NCI-H187 (cell line): ENCODE data around the gene KAZN.
A peak's percentile ranks its signal among the peaks of the same experiment; 100 is the strongest.
"Not testable (repeated sequence)": the region's sequence is repeated elsewhere in the genome, so short reads cannot be mapped to it uniquely, and the experiment has no call there.

Source experiments
- DNase-seq, 2 experiments: peaks; one replicate each; lab custom pipeline; 2025; lab: John Stamatoyannopoulos, UW

Gene KAZN

DNA sequence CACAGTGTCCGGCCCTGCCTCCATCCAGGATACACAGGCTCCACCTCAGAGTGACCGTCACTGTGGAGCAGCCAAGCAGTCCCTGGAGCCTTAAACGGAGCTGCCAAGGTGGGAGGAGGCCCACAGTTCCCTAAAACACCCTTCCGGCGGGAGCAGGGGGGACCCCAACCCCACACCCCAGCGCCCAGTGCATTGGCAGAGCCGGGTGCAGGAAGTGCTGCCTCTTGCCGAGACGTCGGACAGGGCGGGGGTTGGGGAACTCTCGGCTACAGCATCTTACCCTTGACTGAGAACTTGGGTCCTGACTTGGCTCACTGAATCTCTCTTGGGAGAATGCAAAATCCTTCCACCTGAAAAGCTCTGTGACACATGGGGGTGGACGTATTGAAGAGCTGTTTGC is 516.4 kb downstream of the KAZN start:
- DNase-seq: no peak

DNA sequence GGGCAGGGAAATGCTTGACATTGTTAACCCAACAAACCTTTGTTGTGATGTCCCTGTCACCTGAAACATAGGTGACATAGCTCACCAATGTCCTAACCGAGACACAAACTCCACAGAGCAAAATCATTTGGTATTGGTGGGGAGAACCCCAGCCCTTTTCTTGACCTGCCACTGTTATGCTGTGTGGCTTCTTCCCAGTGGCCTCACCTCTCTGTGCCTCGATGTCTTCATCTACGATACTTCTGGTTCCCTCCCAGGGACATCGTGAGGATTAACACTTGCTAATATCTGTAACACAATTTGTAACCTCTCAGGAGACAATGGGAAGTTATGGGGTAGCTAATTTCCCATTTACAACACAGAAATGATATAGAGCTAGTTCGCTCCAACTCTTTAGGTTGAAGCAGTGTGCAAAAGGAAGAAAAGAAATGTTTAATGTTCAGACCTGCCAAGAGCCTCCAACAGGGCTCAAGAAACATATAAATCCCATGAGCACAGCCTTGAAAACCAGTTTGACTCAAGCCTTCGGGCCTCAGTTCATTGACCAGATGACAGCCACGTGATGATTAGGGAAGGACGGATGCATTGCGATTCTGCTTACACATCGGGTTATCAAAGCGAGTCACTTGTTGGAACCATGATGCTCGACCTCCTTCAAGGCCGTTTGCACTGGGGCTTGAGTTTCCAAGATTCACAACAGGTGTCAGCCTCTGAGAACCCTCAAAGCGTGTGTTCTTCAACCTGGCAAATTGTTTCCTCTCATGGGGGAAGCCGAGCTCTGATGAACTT is 517.3 kb downstream of the KAZN start:
- no peak for DNase-seq

DNA sequence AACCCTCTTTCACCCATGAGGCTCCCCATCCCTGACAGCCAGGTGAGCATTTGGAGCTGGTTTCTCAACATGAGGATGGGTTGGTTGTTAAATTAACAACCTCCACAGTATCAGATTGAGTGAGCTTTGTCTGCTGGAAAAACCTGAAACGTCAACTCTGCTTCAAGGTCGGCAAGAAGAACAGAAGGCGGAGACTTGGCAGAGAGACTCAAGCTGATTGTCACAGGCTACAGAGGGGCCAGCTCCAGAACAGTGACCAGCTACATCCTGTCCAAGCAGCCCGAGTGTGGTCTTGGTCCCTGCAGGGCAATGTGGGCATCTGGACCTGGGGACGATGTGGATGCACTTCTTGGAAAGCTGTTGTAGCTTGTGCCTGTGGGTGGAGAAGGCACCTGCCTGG is 518.5 kb downstream of the KAZN start:
- no peak for DNase-seq

DNA sequence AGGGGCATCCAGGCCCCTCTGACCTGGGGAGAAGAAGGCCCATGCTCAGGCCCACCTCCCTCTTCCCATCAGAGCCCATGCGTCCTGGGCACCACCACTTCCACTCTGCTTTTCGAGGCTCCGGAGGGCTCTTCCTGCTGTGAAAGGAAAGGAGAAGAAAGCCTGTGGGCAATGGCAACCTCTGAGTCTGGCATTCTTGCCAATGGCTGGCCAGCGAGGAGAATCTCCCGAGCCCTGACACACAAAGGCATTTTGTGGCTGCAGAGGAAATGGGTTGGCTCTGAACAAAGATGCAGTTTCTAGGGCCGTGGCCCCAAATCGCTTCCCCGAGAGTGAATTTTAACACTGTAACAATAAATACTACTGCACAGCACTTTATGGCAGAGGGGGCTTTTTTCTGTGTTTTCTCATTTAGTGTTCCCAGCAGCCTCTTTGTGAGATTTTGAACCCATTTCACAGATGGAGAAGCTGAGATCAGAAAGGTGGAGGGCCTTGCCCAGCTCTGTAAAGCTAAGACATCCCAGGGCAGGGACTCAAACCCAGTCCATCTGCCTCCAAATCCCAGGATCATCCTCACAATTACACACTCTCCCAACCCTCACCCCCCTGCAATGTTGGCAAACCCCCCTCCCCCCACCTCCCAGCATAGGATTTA is 519.3 kb downstream of the KAZN start:
- DNase-seq: no peak

DNA sequence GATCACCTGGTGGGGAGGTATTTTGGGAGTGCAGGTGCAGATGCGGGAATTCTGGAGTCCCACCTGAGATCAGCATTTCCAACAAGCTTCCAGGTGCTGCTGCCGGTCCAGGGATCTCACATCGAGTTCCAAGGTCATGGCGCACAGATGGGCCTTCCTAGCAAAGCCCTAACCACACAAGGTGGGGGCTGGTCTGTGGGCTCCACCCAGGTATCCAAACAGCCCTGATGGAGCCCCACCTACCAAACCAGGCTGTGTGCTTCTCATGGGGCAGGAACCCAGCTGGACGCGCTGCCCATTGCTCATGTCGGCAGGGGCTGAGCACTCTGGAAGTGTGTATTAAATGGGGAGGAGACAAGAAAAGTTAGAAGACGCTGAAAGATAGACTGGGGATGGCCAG is 520.1 kb downstream of the KAZN start:
- DNase-seq: no peak

DNA sequence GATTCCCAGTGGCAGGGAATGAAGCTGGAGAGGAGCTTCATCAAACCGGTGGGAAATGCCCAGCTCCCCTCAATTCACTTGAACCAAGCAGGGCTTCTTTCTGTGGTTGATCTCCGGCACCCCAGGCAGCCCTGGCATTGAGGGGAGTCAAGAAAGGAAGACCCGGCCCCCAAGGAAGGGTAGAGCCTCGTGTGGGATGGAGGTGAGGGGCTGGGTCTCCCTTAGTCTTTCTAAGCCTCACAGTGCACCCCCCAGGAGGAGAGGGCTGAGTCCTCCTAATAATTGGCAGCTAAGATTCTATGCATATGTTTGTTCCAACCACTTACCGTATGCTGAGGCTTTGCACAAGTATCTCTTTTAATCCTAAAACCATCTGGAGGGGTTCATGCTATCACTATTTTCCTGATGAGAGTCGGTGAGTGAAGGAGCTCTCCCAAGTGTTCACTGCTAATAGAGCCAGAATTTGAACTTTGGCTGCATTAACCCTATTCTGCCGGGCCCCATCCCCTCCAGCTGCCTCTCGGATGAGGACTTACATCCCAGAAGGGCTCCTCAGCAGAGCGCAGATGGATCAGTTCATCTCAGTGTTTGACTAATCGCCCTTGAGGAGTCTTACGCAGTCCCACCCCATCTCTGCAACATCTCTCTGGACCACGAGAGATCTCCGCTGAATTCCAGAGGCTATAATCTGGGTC is 521.9 kb downstream of the KAZN start:
- DNase-seq: no peak

DNA sequence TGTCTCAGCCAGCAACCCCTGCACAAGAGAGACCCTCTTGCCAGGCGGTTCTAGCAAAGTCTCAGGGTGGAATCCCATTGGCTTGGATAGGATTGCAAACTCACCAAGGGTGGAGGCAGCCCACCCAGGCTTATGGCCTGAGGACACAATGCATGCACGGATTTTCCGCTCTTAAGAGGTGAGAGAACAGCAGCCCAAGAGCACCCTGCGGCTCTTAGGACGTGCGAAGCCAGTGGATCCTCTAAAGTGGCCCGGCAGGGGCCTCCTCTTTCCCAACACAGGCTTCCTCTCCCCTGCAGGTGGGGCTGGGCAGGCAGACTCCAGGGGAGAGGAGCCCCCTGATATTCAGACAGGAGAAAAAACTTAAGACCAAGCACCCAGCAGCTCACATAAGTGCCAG is 523.8 kb downstream of the KAZN start:
- no peak for DNase-seq

DNA sequence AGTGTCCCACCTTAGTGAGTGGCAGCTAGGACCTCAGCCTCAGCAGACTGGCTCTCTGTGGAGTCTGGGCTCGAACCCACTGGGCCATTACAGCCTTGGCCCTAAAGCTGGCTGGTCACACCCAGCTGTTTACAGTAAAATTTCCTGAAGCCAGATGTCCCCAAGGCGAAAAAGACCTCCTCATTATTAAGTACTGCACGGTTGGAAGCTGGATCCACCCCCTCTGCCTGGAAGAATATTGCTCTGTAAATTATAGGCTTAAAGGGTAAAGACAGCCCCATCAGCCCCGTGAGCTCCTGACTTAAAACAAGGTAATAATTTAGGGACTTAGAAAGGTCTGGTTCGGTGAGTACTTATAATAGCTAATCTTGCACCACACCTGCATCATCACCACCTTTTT is 524.8 kb downstream of the KAZN start:
- no peak for DNase-seq

DNA sequence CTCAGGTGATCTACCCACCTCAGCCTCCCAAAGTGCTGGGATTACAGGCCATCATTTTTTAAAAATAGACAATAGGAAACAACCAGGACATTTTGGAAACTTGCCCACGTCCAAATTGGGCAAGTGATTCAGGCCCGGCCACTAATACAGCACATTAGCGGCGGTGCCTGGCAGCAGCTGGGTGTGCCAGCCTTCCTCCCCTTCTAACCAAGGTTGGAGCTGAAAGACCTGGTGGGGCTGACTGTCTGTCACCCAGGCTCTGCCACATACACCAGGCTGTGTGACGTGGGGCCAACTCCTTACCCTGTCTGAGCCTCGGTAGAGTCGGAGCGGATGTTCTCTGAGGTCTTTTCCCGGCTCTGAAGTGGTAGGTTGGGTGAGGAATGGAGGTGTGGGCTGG is 525.4 kb downstream of the KAZN start:
- DNase-seq: no peak

DNA sequence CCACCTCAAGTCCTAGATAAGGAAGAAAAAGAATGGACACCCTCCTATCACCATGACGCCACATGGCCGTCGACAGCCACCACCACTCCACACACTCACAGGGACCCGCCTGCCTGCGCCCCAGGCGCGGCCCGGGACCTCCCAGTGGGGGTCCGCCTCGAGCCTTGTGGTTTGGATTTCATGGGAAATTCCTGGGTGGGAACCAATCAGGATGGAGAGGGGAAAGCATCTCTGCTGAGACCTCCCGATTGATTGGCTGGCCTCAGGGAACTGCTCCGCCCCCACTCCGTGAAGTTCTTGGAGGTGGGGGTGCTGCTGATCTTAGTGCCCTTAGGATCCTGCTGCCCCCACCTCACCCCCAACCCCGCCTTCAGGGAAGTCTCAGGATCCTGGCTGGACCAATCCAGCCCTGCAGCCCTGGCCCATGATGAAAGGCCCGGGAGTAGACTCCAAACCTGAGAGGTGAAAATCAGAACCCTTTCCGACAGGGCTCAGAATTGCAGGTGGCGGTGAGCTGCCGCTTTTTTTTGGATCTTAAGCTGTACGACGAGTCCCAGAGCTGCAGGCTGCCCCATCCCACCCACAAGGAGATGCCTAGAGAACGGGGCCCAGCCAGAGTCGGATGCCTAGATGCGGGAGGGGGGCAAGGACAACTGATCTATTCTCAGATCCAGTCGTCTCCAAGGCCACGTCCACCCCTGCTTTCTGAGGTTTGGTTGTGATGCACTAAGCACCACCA is 526.0 kb downstream of the KAZN start:
- DNase-seq: no peak

DNA sequence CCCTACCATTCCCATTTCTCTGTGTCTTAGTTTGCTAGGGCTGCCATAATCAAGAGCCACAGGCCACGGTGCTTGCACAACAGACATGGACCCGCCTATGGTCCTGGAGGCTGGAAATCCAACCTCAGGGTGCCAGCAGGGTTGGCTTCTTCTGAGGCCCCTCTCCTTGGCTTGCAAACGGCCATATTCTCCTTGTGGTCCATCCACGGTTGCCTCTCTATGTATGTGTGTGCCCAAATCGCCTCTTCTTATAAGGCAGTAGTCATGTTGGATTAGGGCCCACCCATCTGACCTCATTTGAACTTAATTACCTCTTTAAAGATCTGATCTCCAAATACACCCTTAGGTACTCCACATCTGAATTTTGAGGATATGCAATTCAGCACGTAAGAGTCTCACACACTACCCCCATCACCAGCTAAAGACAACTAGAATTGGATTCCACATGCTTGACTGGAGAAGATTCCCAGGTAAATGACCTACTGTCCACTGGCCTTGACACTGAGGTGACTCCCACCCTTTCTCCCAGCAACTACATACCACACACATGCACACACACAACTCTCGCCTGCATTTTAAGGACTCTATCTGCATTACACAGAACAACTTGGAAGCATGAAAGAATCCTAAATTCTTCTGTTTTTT is 526.7 kb downstream of the KAZN start:
- no peak for DNase-seq

DNA sequence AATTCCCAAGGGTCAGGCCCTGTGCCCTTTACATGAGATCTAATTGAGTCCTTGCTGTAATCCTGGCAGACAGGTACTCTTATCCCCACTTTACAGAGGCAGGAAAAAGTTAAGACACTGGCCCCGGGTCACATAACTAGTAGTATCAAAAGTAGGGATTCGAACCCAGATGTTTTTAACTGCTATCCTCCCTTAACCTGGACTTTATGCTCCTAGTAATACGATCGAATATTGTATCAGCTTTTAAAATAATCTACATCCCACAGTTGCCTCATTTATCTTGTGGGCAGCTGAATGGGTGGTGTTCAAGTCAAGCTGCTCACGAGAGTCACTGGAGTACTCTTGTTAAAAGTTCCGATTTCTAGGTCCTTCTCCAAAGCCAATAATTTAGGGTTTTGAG is 529.6 kb downstream of the KAZN start:
- DNase-seq: no peak

DNA sequence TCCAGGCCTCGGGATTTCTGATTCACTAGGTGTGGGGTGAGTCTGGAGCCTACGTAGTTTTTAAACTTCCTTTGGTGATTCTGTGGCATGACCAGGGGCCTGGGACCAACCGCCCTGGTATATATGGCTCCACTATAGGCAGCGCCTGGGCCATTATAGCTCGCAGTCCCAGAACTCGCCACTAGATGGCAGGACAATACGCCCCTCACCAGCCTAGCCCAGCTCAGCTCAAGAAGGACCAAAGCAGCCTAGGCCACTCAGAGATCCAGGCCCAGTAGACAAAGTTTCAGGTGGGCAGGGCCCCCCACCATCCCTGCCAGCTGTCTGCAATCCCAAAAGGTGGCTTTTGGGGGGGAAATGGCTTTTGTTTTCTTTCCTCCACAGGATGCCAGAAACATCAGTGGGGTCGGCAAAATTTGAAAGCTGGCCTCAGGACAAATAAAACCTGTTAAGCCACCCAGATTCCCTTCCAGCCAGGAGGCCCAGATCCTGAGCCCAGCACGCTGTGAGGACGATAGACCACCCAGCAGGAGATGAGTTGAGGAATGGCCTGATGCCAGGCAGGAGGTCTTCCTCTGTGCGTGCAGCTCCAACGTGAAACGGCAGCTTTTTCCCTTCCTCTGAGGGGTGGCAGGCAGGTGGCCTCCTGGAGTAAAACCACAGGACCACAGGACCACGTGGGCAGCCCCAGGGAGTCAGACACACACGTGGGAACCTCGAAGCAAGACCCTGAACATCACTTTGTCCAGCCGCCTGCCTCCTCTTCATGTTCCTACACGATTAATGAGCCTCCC is 530.2 kb downstream of the KAZN start:
- DNase-seq: peak in 1 of 2 experiments; percentile 44

DNA sequence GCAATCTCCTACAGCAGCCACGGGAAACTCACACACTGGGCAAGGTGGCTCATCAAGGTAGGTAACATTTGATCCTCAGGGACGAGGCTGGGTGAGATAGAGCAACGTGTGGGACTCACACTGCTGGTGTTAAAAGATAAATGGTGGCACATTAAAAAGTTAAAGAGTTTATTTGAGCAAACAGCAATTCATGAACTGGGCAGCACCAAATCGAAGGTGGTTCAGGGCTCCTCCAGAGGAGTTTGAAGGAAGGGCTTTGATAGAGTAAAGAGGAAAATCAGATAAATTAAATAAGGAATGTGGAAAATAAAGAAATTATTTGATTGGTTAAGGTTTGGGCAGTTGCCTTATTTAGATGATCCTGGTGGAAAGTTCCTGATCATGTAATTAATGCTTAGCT is 531.5 kb downstream of the KAZN start:
- no peak for DNase-seq

DNA sequence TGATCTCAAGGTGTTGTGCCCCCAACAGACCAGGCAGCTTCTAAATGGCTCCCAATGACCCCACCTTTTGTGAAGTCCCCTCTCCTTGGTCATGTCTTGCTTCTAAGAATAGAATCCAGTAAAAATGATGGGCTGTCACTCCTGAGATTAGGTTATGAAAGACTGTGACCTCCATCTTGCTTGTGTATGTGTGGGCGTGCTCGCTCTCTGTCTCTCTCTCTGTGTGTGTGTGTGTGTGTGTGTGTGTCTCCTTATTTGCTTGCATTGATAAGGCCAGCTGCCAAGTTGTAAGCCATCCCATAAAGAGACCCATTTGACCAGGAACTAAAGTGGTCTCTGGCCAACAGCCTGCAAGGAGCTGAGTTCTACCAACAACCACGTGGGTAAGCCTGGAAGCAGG is 532.1 kb downstream of the KAZN start:
- no peak for DNase-seq

DNA sequence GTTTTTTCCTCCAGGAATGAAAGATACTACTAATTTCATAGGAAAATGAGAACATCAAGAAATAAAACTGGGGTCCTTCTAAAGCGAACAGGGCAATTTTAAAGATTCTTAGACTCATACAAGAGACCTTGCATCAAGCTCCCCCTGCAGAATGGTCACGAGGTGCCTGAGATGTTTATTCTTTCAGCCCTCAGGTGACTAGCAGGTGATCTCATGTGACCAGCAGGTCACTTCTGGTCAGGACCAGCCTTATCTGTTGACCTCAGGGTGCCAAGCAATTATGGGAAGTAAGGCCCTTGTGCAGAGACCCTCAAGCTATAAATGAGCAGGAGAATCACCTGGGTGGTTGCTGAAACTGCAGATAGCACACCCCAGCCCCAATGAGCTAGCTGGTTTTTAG is 534.5 kb downstream of the KAZN start:
- no peak for DNase-seq

DNA sequence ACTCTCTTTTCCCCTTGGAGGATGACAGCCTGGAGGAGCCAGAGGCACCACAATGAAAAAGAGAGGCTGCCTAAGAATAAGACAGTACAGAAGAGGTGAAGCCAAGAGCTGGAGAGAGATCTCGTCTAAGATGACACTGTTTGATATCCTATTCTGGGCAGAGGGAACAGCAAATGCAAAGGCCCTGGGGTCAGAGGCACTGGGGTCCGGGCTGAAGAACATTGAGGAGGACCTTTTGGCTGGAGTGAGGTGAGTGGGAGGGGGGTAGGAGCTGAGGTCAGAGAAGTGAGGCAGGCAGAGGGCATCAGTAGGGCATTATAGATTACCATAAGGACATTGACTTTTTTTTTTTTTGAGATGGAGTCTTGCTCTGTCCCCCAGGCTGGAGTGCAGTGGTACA is 535.8 kb downstream of the KAZN start:
- DNase-seq: no peak

DNA sequence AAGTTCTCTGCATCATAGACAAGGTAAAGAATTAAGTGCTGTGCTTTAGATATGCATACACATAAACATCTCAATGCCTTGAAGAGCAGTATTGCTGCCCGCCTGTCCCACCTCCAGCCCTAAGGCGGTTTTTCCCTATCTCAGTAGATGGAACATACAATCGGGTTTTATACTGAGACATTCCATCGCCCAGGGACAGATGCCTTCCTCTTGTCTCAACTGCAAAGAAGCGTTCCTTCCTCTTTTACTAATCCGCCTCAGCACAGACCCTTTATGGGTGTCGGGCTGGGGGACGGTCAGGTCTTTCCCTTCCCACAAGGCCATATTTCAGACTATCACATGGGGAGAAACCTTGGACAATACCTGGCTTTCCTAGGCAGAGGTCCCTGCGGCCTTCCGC is 537.1 kb downstream of the KAZN start:
- not testable (repeated sequence) for DNase-seq

DNA sequence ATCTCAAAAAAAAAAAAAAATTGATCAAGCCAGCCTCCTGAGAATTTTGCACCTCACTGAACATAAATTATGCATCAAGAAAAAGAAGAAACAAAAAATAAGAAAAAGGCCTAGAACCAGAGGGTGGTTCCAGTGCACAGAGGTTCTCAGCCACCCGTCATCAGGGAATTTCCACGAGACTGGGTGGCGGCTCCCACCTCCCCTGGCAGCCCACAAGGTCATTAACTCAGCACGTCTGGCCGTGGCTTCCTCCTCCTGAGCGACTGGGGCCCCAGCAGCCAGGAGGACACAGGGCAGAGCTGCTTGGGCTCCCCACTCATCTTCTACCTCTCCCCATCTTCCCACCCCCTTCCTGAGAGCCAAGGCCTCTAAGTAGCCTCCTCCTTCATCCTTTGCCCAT is 539.3 kb downstream of the KAZN start:
- DNase-seq: no peak

DNA sequence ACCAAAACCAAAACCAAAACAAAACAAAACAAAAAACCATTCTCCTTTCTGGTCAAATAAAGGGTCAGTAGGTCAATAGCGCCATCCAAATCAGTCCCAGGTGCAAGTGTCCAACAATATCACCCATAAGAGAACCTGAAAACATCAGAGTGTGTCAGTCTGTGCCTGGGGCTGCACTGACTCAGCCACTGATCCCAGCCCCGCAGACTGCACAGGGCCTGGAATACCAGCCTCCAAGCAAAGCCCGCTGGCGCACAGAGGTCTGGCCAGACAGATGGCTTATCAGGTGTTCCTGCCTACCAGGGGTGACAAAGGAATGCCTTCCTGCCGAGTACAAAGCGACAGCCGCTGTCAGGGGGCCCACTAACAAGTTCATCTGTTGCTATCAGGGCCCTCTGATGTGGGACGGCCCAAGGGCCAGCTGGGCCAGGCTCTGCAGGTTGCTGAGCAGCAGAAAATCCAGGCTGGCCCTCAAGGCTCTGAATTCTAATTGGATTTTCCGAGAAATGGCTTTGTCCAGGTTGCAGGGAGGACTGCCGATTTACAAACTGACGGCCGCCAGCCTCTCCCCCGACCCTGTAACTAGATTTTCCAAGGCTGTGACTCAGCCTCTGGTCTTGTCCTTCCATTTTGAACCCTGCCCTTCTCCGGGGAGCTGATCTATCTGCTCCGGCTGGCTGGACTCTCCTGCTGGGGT is 541.3 kb downstream of the KAZN start:
- no peak for DNase-seq
